Measurements from ENCODE around the gene TCIRG1.
A peak's percentile ranks its signal among the peaks of the same experiment; 100 is the strongest.

TCIRG1 gene

DNA sequence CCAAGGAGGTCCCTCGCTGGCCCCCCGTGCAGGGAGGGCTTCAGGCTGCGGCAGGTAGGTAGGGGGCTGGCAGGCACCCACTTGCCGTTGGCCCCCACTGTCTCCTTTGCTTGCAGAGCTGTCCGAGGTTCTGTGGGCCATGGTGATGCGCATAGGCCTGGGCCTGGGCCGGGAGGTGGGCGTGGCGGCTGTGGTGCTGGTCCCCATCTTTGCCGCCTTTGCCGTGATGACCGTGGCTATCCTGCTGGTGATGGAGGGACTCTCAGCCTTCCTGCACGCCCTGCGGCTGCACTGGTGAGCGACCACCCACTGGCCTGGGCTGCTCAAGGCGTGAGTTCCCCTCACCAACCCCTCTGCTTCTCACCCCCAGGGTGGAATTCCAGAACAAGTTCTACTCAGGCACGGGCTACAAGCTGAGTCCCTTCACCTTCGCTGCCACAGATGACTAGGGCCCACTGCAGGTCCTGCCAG, 11.6 kb downstream of the TCIRG1 start:
- Mint-ChIP-seq H3K4me3 (no peak overlapping the region), H3K27ac (peak overlapping the region; percentile 43), H3K27me3 (no peaks in the 10 kb centered on the region), H3K36me3 (no peaks in the 10 kb centered on the region), H3K4me1 (no peaks in the 10 kb centered on the region), H3K9me3 (no peaks in the 10 kb centered on the region)

DNA sequence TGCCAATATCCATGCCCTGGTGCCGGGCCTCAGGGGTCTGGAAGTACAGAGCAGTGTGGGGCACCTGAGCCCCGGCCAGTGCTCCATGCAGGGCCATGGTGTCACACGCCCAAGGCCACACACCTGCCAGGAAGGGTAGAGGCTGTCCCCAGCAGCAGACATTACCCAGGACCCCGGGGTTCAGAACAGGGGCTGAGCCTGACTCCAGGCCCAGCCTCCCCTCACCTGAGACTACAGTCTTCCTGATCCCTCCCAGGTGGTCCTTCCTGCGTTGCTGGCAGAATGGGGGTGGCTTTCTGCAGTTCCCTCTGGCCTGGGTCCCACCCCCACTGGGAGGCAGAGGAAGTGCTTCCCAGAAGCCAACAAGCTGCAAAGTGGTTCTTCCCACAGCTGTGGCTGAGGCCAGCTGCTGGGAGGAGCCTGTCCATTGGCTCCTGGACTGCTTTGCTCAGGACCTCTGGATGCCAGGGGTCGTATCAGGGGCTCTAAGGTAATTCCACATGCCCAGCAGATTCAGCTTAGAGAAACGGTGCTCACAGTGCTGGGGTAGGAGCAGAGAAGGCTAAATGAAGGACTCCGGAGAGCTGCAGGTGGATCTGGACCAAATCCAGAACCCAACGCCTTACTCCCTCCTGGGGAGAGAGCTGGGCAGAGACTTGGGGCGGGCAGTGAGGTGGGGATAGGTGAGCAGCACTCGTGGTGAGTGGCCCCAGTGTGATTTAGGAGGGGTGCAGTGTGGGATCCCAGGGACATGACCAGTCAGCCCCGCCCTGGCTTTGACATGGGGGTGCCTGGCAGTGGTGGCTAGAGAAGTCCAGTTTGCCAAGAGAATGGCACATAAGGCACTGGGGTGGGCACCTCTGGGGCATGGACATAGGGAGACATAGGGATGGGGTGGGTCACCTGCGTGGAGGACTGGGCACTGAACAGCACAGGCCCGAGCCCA, 12.6 kb downstream of the TCIRG1 start:
- H3K4me3 Mint-ChIP-seq: no peak overlapping the region
- H3K36me3 Mint-ChIP-seq: no peaks in the 10 kb centered on the region
- H3K27me3 Mint-ChIP-seq: no peaks in the 10 kb centered on the region
- no peaks in the 10 kb centered on the region for H3K9me3 Mint-ChIP-seq
- no peak overlapping the region for H3K27ac Mint-ChIP-seq
- no peaks in the 10 kb centered on the region for H3K4me1 Mint-ChIP-seq

DNA sequence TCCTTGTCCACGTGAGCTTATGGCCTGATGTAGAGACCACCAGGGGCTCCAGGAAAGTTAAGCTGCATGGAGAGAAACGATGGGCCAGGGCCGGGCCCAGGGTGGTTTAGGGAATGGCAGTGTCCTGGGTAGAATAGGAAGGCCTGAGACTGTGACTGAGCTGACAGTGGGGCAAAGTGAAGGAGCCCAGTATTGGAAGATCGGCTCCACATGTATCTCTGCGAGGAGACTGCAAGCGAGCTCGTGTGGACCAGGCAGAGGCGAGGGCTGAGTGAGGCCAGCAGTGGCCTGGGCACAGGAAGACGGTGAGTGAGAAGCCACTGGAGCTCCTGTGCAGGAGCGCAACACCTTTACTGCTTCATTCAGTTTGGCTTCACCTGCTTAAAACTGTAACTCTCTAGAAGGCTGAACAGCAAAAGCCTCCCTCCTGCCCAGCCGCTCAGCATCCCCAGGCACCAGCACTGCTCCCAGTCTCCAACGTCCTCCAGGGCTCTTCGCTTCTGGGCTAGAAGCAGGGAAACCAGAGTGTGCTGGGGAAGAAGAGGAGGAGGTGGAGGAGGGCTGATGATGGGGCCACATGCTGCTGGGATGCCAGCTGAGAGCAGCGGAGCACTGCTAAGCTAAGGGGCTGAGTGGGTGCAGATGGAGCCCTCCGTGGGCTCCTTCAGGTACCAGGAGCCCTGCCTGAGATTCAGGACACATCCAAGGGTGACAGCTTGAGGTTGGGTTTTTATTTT, 13.5 kb downstream of the TCIRG1 start:
- no peak overlapping the region for H3K4me3 Mint-ChIP-seq
- no peaks in the 10 kb centered on the region for H3K4me1 Mint-ChIP-seq
- no peak overlapping the region for H3K27ac Mint-ChIP-seq
- H3K36me3 Mint-ChIP-seq: no peaks in the 10 kb centered on the region
- H3K9me3 Mint-ChIP-seq: no peaks in the 10 kb centered on the region
- no peaks in the 10 kb centered on the region for H3K27me3 Mint-ChIP-seq

DNA sequence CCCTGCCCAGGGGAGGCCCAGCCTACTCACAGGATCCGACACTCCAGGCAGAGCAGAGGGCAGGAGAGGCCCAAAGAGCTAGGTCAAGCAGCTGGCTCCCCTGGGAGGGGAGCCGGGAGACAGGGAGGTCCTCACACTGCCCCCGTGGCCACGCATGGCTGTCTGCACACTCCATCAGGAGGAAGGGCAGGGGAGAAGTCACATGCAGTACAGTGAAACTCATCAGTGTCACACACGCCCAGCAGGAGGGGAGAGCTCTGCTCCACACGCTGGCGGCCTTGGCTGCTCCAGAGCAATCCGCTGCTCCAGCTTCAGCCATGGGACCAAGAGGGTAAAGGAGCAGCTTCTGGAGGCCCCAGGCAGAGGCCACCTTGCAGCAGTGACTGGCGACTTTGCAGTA, 14.3 kb downstream of the TCIRG1 start:
- Mint-ChIP-seq H3K27ac (no peak overlapping the region), H3K36me3 (no peaks in the 10 kb centered on the region), H3K4me3 (no peak overlapping the region), H3K27me3 (no peaks in the 10 kb centered on the region), H3K9me3 (no peaks in the 10 kb centered on the region), H3K4me1 (no peaks in the 10 kb centered on the region)

- H3K27ac Mint-ChIP-seq: no peak overlapping the region
- peak overlapping the region; percentile 33 for H3K4me3 Mint-ChIP-seq
- no peaks in the 10 kb centered on the region for H3K36me3 Mint-ChIP-seq
- no peaks in the 10 kb centered on the region for H3K27me3 Mint-ChIP-seq
- no peaks in the 10 kb centered on the region for H3K4me1 Mint-ChIP-seq
- no peaks in the 10 kb centered on the region for H3K9me3 Mint-ChIP-seq
Measured at GRCh38 chr11:68053981-68054812, 15.4 kb downstream of the TCIRG1 start.

DNA sequence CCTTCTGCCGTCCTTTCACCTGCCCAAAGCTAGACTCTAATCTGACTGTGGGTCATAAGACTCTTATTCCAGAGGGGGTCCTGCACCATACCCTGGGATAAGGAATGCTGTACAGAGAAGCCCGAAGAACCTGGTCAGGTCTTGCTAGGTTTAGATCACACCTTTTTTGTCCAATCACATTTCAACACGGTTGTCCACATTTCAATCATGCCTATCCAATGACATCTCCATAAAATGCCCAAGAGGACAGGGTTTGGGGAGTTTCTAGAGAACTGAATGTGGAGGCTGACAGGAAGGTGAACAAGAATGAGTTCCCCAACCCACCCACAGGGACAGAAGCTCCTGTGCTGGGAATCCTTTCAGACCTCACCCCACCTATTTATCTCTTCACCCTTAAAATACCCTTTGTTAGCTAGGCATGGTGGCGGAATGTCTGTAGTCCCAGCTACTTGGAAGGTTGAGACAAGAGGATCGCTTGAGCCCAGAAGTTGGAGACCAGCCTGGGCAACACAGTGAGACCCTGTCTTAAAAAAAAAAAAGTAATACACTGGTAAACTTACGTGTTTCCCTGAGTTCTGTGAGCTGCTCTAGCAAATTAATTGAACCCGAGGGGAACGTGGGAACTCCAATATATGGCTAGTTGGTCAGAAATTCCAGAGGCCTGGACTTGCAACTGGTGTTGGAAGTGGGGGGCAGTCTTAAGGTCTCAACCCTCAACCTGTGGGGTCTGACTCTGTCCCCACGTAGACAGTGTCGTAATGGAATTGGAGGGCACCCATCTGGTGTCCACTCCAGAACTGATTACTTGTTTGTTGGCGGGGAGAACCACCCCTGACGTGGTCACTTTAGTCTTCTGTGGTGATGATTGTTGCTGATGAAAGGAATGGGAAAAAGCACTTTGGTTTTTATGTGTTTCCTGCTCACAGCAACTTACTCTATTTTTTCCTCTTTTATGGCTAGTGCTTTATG, 17.8 kb downstream of the TCIRG1 start:
- peaks cover 3% of the 10 kb centered on the region for H3K36me3 Mint-ChIP-seq
- no peaks in the 10 kb centered on the region for H3K9me3 Mint-ChIP-seq
- H3K27ac Mint-ChIP-seq: no peak overlapping the region
- no peaks in the 10 kb centered on the region for H3K4me1 Mint-ChIP-seq
- H3K27me3 Mint-ChIP-seq: no peaks in the 10 kb centered on the region
- H3K4me3 Mint-ChIP-seq: no peak overlapping the region

GRCh38 chr11:68057807-68058206, 19.0 kb downstream of the TCIRG1 start:
- Mint-ChIP-seq H3K27me3 (no peaks in the 10 kb centered on the region), H3K9me3 (no peaks in the 10 kb centered on the region), H3K36me3 (peaks cover 6% of the 10 kb centered on the region), H3K4me3 (no peak overlapping the region), H3K4me1 (no peaks in the 10 kb centered on the region), H3K27ac (peak overlapping the region; percentile 47)

DNA sequence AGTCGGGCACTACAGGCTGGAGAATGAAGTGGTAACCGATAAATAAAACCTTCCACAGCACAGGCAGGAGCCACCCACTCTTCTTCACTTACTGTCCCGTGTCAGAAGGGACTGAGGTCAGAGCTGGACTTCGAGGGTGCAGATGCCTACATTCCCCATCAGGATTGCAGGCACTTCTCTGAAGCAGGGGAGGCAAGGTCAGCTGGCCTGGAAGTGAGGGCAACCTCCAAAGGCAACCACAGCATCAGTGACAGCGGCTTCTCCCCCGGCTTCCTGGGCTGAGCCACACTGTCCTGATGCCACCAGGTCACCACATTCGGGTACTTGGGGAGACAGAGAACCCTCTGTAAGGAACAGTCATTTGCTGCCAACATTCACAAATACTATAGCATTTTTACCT, 22.7 kb downstream of the TCIRG1 start:
- Mint-ChIP-seq H3K27ac (no peak overlapping the region), H3K36me3 (peaks cover 10% of the 10 kb centered on the region), H3K4me1 (no peaks in the 10 kb centered on the region), H3K4me3 (no peak overlapping the region), H3K9me3 (no peaks in the 10 kb centered on the region), H3K27me3 (no peaks in the 10 kb centered on the region)

GRCh38 chr11:68064926-68065325, 26.1 kb downstream of the TCIRG1 start:
- no peaks in the 10 kb centered on the region for H3K9me3 Mint-ChIP-seq
- no peak overlapping the region for H3K27ac Mint-ChIP-seq
- H3K27me3 Mint-ChIP-seq: no peaks in the 10 kb centered on the region
- no peak overlapping the region for H3K4me3 Mint-ChIP-seq
- no peaks in the 10 kb centered on the region for H3K4me1 Mint-ChIP-seq
- peaks cover 17% of the 10 kb centered on the region for H3K36me3 Mint-ChIP-seq

- no peaks in the 10 kb centered on the region for H3K27me3 Mint-ChIP-seq
- H3K4me3 Mint-ChIP-seq: no peak overlapping the region
- H3K36me3 Mint-ChIP-seq: peaks cover 18% of the 10 kb centered on the region
- H3K27ac Mint-ChIP-seq: no peak overlapping the region
- no peaks in the 10 kb centered on the region for H3K9me3 Mint-ChIP-seq
- no peaks in the 10 kb centered on the region for H3K4me1 Mint-ChIP-seq
Measured at GRCh38 chr11:68065841-68066240, 27.0 kb downstream of the TCIRG1 start.

DNA sequence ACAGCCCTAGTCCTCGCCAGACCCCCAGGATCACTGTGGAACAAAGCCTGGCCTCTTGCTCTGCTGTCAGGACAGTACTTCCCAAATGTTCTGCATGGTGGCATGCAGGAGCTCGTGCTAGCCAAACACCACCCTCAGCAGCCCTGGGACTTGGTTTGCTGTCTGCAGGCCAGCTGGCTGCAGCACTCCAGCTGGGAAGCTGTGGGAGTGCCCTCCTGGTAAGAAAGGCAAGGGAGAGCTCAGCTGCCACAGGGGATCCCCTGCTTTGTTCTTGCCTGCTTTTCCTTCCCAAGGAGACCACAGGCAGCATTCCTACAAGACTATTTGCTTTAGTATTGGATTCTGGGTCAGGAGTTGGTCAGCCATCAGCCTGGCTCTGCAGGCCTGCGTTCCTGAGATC, 27.9 kb downstream of the TCIRG1 start:
- Mint-ChIP-seq H3K27me3 (no peaks in the 10 kb centered on the region), H3K4me3 (no peak overlapping the region), H3K9me3 (no peaks in the 10 kb centered on the region), H3K27ac (no peak overlapping the region), H3K36me3 (peaks cover 16% of the 10 kb centered on the region), H3K4me1 (no peaks in the 10 kb centered on the region)

DNA sequence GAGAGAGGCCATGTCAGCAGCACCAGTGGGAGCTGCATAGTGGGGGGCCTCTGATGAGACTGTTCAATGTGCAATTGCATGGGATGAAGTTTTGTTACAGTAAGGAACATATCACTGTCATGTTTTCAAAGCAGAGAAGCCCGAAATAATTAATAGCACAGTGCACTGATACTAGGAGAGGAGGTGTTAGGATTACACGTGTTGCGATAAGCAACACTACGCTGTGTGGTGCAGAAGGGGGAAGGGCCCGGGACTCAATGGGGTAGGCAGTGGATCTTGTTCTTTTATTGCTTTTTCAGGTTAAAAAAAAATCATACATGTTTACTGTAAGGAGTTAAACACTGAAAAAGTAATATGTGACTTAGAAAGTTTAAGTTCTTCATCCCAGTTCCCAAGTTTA, 29.2 kb downstream of the TCIRG1 start:
- Mint-ChIP-seq H3K4me3 (no peak overlapping the region), H3K4me1 (no peaks in the 10 kb centered on the region), H3K36me3 (peaks cover 18% of the 10 kb centered on the region), H3K27ac (no peak overlapping the region), H3K9me3 (no peaks in the 10 kb centered on the region), H3K27me3 (no peaks in the 10 kb centered on the region)

DNA sequence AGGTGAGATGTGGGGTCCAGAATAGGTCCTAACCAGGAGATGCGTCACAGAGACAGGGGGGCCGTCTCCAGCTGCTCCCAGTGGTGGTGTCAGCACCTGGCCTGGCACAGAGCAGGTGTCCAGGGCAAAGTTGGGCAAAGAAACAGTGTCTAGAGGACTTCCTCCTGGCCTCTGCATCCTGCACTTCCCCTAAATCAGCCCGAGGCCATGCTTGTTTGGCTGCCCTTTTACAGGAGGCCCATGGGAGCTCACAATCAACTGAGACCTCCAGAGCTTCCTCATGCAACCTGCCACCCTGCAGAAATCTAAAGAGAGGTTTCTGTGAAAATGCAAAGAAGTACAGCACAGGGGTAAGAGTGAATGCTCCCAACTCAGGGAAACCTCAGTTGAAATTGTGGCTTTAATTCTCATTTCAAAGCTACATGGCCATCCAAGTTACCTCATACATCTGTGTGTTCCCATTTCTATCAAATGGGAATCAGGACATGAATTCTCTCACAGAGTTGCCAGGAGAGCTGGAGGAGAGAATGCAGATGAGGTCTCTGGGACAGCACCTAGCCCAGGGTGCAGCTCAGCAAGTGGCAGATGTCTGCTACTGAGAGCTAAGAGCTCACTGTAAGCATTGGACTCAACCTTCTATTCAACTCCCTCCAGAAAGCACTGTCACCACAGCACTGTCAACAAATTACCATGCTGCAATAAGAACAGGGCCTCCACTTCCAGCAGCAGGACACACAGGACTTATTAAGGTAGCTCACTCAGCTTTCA, 32.6 kb downstream of the TCIRG1 start:
- H3K4me3 Mint-ChIP-seq: no peak overlapping the region
- H3K27me3 Mint-ChIP-seq: no peaks in the 10 kb centered on the region
- no peaks in the 10 kb centered on the region for H3K4me1 Mint-ChIP-seq
- peaks cover 14% of the 10 kb centered on the region for H3K36me3 Mint-ChIP-seq
- no peak overlapping the region for H3K27ac Mint-ChIP-seq
- H3K9me3 Mint-ChIP-seq: no peaks in the 10 kb centered on the region

Measured in activated naive CD4-positive, alpha-beta T cell treated with anti-CD3 and anti-CD28 coated beads, Interleukin-2, amount 50 U/mL, for 24 hours (primary cell).